HepG2 (cell line): ENCODE measurements around the gene MBLAC1. TPM values are rescaled to one million over a fixed set of nuclear protein-coding genes. Genes with fewer than 3 reads are reported as not detected.

ENCODE experiments used
- HOXA9 ChIP-seq: sonication (generic); formaldehyde crosslinking; IDR thresholded peaks from 2 replicates; pipeline ENCODE4 v1.8.1; 2022; ENCODE audit warnings: missing genetic modification reagents, mild to moderate bottlenecking, moderate library complexity, borderline replicate concordance
- HOXD1 ChIP-seq: sonication (generic); formaldehyde crosslinking; IDR thresholded peaks from 2 replicates; pipeline ENCODE4 v1.5.0; 2020; ENCODE audit warnings: missing genetic modification reagents
- MLXIP ChIP-seq: sonication (generic); formaldehyde crosslinking; IDR thresholded peaks from 2 replicates; pipeline ENCODE4 v1.9.0; 2021; ENCODE audit warnings: missing genetic modification reagents, borderline replicate concordance
- MTF2 ChIP-seq: sonication (generic); formaldehyde crosslinking; IDR thresholded peaks from 2 replicates; pipeline ENCODE4 v1.5.0; 2020; ENCODE audit warnings: missing genetic modification reagents, borderline replicate concordance
- RBAK ChIP-seq: sonication (generic); formaldehyde crosslinking; IDR thresholded peaks from 2 replicates; pipeline ENCODE4 v1.5.1; 2020; ENCODE audit warnings: mild to moderate bottlenecking, missing genetic modification reagents
- RFX3 ChIP-seq: IDR thresholded peaks from 2 replicates; pipeline ENCODE4 v1.6.1; 2016; ENCODE audit warnings: missing biosample characterization, missing genetic modification reagents
- SP1 ChIP-seq, 2 experiments: fragments of 450-650 bp in 1 of 2; sonication (generic) in 1 of 2; formaldehyde crosslinking in 1 of 2; IDR thresholded peaks; 2 replicates each; pipeline versions ENCODE4 v1.4.0 to v1.6.1; 2016 to 2020; ENCODE audit warnings: missing genetic modification reagents in 1 of 2
- SRSF1 ChIP-seq: fragments of 200-400 bp; formaldehyde crosslinking; optimal IDR thresholded peaks from 2 replicates; pipeline ENCODE3; 2017; ENCODE audit warnings: mild to moderate bottlenecking, low read depth, low read length, moderate library complexity
- U2AF1 ChIP-seq: fragments of 200-400 bp; formaldehyde crosslinking; optimal IDR thresholded peaks from 2 replicates; pipeline ENCODE3; 2017; ENCODE audit warnings: mild to moderate bottlenecking, low read depth, low read length
- ZBTB26 ChIP-seq: IDR thresholded peaks from 2 replicates; pipeline ENCODE4 v1.6.1; 2016; ENCODE audit warnings: missing compliant biosample characterization, missing genetic modification reagents, borderline replicate concordance
- ZNF296 ChIP-seq: sonication (generic); formaldehyde crosslinking; conservative IDR thresholded peaks from 2 replicates; pipeline ENCODE4 v1.5.0; 2020; ENCODE audit warnings: mild to moderate bottlenecking, missing genetic modification reagents
- ZNF44 ChIP-seq: sonication (generic); formaldehyde crosslinking; IDR thresholded peaks from 2 replicates; pipeline ENCODE4 v1.5.1; 2020; ENCODE audit warnings: mild to moderate bottlenecking, missing genetic modification reagents
- ZNF552 ChIP-seq: sonication (generic); formaldehyde crosslinking; IDR thresholded peaks from 2 replicates; pipeline ENCODE4 v1.9.0; 2022; ENCODE audit warnings: missing genetic modification reagents, mild to moderate bottlenecking, borderline replicate concordance
- ZNF598 ChIP-seq: sonication (generic); formaldehyde crosslinking; IDR thresholded peaks from 2 replicates; pipeline ENCODE4 v1.5.1; 2020; ENCODE audit warnings: mild to moderate bottlenecking, missing genetic modification reagents, borderline replicate concordance
- ZNF737 ChIP-seq: sonication (generic); formaldehyde crosslinking; IDR thresholded peaks from 2 replicates; pipeline ENCODE4 v1.5.0; 2020; ENCODE audit warnings: missing genetic modification reagents, mild to moderate bottlenecking, borderline replicate concordance
- ZNF83 ChIP-seq: sonication (generic); formaldehyde crosslinking; IDR thresholded peaks from 2 replicates; pipeline ENCODE4 v1.4.0; 2020; ENCODE audit warnings: missing genetic modification reagents, mild to moderate bottlenecking, borderline replicate concordance
- polyA plus RNA-seq, 8 experiments: library from polyadenylated mRNA; depleted of rRNA in 3 of 8; stranded (reverse) in 7 of 8; unstranded in 1 of 8; fragments of >200 nt; fragmentation: Illumina TruSeq in 4 of 8; extraction: Trizol in 4 of 8; gene quantifications; 2 replicates each; pipeline versions ENCODE4 v1.2.1 to v1.2.3, GENCODE V29; 2011 to 2016; ENCODE audit warnings: low read depth in 4 of 8, missing spikeins in 1 of 8, mixed read lengths in 1 of 8; ENCODE audit not compliant: insufficient read depth in 1 of 8
- total RNA-seq, 5 experiments: library from RNA; depleted of rRNA; stranded (reverse); fragments of >200 nt; fragmentation: Illumina TruSeq; extraction: Trizol; gene quantifications; 2 replicates each; pipeline ENCODE4 v1.2.3, GENCODE V29; 2016; ENCODE audit warnings: low read depth in 1 of 5
- TF ChIP-seq, protein P1 (sequence below): sonication (generic); formaldehyde crosslinking; IDR thresholded peaks from 2 replicates; pipeline ENCODE4 v1.4.0; 2020; ENCODE audit warnings: missing genetic modification reagents; ENCODE audit errors: not compliant biosample characterization
- TF ChIP-seq, protein P2 (sequence below): IDR thresholded peaks from 2 replicates; pipeline ENCODE4 v1.6.1; 2016
- TF ChIP-seq, protein P3 (sequence below): sonication (generic); formaldehyde crosslinking; IDR thresholded peaks from 2 replicates; pipeline ENCODE4 v1.4.0; 2020; ENCODE audit warnings: mild to moderate bottlenecking, missing genetic modification reagents

Gene MBLAC1
- total and polyA plus RNA-seq, 2 of the 13 experiments (the other 11 are each of a cell fraction or from before 2014, with no cell fraction given): 0.79 to 2.1 TPM

DNA sequence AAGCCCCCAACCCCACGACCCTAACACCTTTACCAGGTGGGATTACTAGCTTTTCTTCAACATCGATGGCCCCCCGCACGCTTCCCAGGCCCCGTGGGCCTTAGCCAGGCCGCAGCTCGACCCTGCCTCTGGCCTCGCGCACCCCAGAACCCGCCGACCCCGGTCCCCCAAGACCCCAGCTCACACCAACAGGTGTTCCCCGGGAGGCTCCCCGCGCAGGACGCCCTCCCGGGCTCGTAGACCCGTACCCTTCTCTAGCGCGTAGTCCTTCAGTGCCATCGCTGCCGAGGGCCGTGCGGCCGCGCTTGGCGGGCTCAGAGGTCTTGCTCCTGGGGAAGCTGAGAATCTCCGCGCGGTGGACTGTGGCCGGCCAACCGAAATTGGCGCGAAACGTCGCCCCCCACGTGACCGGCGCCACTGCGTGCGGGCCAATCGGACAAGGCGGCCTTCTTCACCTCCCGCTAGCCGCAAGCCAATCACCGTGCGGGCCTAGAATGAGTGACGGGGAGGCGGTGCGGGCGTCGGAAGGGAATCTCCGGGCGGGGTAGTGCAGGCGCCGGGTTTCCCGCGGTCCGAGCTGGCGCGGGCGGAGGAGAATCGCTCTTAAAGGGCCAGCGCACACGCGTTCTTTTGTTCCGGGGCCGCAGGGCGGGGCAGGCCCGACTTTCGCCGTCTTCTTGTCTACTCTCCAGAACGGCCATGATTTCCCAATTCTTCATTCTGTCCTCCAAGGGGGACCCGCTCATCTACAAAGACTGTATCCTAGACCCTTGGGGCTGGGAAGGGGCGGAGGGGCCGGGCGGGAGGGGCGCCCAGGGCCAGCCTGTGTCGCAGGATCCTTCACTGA lies 25.5 kb upstream of the MBLAC1 start, which contains the start of the genes AP4M1 and MCM7 (continued):
- TF ChIP-seq MLXIP (CRISPR knock-in tag): no peak
- TF ChIP-seq ZNF44 (CRISPR knock-in tag): peak; percentile 72
- TF ChIP-seq MTF2 (CRISPR knock-in tag): no peak
- no peak for TF ChIP-seq U2AF1
- TF ChIP-seq ZNF296 (CRISPR knock-in tag): no peak
- TF ChIP-seq ZBTB26 (CRISPR knock-in tag): no peak
- no peak for TF ChIP-seq ZNF737 (CRISPR knock-in tag)
- TF ChIP-seq ZNF552 (CRISPR knock-in tag): no peak
- TF ChIP-seq RBAK (CRISPR knock-in tag): no peak
- no peak for TF ChIP-seq SP1 (IDR thresholded peaks at IDR 0.05)
- peak; percentile 40; the same call in 1 of the 2 replicates for TF ChIP-seq SP1 (CRISPR knock-in tag; IDR thresholded peaks at IDR 0.05)
- no peak; the same call in none of the 2 replicates for TF ChIP-seq ZNF598 (CRISPR knock-in tag)
- TF ChIP-seq SRSF1: no peak
- peak; percentile 89; the same call in 1 of the 2 replicates for TF ChIP-seq ZNF83 (CRISPR knock-in tag)
- TF ChIP-seq, protein P1, sequence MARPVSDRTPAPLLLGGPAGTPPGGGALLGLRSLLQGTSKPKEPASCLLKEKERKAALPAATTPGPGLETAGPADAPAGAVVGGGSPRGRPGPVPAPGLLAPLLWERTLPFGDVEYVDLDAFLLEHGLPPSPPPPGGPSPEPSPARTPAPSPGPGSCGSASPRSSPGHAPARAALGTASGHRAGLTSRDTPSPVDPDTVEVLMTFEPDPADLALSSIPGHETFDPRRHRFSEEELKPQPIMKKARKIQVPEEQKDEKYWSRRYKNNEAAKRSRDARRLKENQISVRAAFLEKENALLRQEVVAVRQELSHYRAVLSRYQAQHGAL (CRISPR knock-in tag): no peak
- TF ChIP-seq, protein P2, sequence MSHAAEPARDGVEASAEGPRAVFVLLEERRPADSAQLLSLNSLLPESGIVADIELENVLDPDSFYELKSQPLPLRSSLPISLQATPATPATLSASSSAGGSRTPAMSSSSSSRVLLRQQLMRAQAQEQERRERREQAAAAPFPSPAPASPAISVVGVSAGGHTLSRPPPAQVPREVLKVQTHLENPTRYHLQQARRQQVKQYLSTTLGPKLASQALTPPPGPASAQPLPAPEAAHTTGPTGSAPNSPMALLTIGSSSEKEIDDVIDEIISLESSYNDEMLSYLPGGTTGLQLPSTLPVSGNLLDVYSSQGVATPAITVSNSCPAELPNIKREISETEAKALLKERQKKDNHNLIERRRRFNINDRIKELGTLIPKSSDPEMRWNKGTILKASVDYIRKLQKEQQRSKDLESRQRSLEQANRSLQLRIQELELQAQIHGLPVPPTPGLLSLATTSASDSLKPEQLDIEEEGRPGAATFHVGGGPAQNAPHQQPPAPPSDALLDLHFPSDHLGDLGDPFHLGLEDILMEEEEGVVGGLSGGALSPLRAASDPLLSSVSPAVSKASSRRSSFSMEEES: peak; percentile 55
- no peak for TF ChIP-seq RFX3 (CRISPR knock-in tag)
- TF ChIP-seq HOXA9 (CRISPR knock-in tag): peak; percentile 90
- TF ChIP-seq, protein P3, sequence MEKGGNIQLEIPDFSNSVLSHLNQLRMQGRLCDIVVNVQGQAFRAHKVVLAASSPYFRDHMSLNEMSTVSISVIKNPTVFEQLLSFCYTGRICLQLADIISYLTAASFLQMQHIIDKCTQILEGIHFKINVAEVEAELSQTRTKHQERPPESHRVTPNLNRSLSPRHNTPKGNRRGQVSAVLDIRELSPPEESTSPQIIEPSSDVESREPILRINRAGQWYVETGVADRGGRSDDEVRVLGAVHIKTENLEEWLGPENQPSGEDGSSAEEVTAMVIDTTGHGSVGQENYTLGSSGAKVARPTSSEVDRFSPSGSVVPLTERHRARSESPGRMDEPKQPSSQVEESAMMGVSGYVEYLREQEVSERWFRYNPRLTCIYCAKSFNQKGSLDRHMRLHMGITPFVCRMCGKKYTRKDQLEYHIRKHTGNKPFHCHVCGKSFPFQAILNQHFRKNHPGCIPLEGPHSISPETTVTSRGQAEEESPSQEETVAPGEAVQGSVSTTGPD: no peak
- TF ChIP-seq HOXD1 (CRISPR knock-in tag): 0 out of 2 replicates have a peak, but pooled peaks have one; percentile 30
